RKO (cell line): ENCODE data around the gene GREM2.

Experiments
- DNase-seq: peaks from one replicate; pipeline ENCODE4 v3.0.0-alpha.2; 2016; ENCODE audit warnings: low spot score

GREM2 gene

DNA sequence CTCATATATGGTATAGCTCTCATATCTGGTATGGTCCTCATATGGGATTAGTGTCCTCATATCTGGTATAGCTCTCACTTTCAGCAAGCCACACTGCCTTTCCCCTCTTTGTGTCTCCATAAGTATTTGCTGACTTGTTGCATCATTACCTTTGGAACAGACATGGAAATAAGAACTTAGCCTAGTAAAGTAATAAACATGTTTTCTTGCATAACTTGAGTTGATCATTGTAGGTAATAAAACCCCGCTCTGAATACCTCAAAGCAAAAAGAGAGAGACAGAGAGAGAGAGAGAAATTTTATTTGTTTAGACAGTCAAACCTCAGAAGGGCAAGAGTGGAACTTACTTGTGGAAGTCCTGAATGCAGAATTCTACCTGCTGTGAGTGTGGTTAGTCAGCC, 170.3 kb downstream of the GREM2 start:
- no peak for DNase-seq
